ENCODE results near the gene PTPRG.

Gene PTPRG

DNA sequence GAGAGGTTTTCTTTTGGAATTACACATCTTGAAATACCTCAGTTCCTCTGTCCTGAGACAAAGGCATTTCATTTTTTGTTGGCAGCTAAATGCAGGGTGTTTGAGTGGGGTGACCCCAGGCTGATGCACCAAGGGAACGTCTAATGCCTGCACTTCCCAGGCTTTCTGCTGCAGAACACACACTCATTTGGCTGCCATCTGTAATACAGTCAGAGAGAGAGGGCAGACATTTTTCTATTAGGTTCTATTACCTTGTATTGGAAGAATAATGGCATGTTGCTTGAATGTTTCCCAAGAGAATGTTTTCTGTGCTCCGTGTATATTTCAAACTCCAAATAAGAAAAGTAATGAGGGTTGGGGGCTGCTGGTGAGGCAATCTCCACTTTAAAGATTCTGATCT lies 87.1 kb downstream of the PTPRG start:
- peaks cover 14% of the 10 kb centered on the region for H3K36me3 ChIP-seq (replicated peaks; ENCODE audit: low read depth, low read length)
- peaks cover 20% of the 10 kb centered on the region for H3K4me1 ChIP-seq (ENCODE audit: low read length)
- no peak overlapping the region for H3K9ac ChIP-seq (ENCODE audit: low read length)
- H3K4me2 ChIP-seq (ENCODE audit: low read length), result no peak overlapping the region
- no peak overlapping the region for H3K27ac ChIP-seq (ENCODE audit: low read length)
- H4K20me1 ChIP-seq (ENCODE audit: insufficient read depth, low read length), result no peaks in the 10 kb centered on the region
- no peaks in the 10 kb centered on the region for H3K27me3 ChIP-seq (ENCODE audit: low read depth, low read length)
- H3K79me2 ChIP-seq (ENCODE audit: low read length), result 0 out of 2 replicates have a peak, but pooled peaks cover 15% of the 10 kb centered on the region
- TF ChIP-seq, protein P1, sequence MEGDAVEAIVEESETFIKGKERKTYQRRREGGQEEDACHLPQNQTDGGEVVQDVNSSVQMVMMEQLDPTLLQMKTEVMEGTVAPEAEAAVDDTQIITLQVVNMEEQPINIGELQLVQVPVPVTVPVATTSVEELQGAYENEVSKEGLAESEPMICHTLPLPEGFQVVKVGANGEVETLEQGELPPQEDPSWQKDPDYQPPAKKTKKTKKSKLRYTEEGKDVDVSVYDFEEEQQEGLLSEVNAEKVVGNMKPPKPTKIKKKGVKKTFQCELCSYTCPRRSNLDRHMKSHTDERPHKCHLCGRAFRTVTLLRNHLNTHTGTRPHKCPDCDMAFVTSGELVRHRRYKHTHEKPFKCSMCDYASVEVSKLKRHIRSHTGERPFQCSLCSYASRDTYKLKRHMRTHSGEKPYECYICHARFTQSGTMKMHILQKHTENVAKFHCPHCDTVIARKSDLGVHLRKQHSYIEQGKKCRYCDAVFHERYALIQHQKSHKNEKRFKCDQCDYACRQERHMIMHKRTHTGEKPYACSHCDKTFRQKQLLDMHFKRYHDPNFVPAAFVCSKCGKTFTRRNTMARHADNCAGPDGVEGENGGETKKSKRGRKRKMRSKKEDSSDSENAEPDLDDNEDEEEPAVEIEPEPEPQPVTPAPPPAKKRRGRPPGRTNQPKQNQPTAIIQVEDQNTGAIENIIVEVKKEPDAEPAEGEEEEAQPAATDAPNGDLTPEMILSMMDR (IDR thresholded peaks at IDR 0.05; ENCODE audit: low read depth, low read length), result no peak
- no peak for TF ChIP-seq EZH2phosphoT487 (IDR thresholded peaks at IDR 0.05; ENCODE audit: low read depth)
- H3K4me3 ChIP-seq (ENCODE audit: low read length), result no peak overlapping the region
- no peak overlapping the region for H2AFZ ChIP-seq (ENCODE audit: low read depth, low read length)
- H3K9me3 ChIP-seq (ENCODE audit: insufficient read depth, low read length), result no peaks in the 10 kb centered on the region

DNA sequence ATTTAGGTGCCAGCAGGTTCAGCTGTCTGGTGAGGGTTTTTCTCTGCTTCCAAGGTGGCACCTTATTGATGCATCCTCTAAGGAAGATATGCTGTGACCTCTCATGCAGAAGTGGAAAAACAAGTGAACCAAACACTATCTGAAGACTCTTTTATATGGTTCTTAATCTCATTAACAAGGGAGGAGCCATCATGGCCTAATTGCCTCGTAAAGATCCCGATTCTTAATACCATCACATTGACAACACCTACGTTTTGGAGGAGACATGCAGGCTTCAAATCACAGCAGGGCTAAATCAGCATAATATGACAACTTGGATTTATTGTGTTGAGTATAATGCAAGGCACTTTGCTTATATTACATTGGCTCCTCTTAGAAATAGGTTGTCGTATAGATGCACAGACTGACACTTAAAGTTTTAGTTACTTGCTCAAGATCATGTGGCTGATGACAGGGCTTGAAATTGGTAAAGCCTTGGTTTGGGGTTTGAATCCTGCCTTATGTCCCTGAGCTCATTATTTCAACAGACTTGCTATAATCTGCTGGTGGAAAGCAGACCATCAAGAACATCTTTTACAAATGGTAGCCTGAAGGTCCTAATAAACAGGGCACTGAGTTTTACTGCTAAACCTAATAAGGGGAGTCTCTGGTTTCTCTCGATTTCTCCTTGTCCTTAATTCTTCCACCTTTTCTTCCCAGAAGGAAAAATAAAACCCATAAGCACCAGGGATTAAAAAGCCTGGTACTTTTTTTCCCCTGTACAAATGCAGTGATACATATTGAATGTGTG lies 88.2 kb downstream of the PTPRG start:
- Histone ChIP-seq H3K9me3 (ENCODE audit: insufficient read depth, low read length) (no peaks in the 10 kb centered on the region), H3K9ac (ENCODE audit: low read length) (no peak overlapping the region), H3K27me3 (ENCODE audit: low read depth, low read length) (no peaks in the 10 kb centered on the region), H4K20me1 (ENCODE audit: insufficient read depth, low read length) (no peaks in the 10 kb centered on the region), H3K4me2 (ENCODE audit: low read length) (no peak overlapping the region), H3K79me2 (ENCODE audit: low read length) (0 out of 2 replicates have a peak, but pooled peaks cover 15% of the 10 kb centered on the region), H2AFZ (ENCODE audit: low read depth, low read length) (no peak overlapping the region), H3K4me1 (ENCODE audit: low read length) (peaks cover 20% of the 10 kb centered on the region), H3K4me3 (ENCODE audit: low read length) (no peak overlapping the region), H3K27ac (ENCODE audit: low read length) (no peak overlapping the region), H3K36me3 (replicated peaks; ENCODE audit: low read depth, low read length) (peaks cover 12% of the 10 kb centered on the region)
- no peak for TF ChIP-seq EZH2phosphoT487 (IDR thresholded peaks at IDR 0.05; ENCODE audit: low read depth)
- TF ChIP-seq, protein P1 (IDR thresholded peaks at IDR 0.05; ENCODE audit: low read depth, low read length), result no peak

DNA sequence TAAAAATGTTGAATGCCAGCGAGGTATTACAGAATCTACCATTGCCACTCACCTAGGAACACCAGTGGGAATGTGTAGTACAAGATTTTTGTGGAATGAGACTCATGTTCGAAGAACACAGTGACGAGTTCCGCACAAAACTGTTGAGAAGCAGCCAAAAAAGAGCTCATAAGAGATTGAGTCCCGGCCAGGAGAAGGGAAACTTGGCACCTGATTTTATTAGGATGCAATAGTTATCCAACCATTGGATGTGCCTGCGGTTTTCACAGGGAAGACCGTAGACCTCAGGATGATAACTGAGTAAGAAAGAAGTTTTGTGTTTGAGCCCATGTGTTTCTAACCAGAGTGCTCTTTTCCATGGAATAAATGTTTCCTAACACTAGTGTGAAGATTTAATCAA lies 88.9 kb downstream of the PTPRG start:
- no peak overlapping the region for H3K27ac ChIP-seq (ENCODE audit: low read length)
- no peak overlapping the region for H2AFZ ChIP-seq (ENCODE audit: low read depth, low read length)
- no peaks in the 10 kb centered on the region for H3K9me3 ChIP-seq (ENCODE audit: insufficient read depth, low read length)
- no peak overlapping the region for H3K9ac ChIP-seq (ENCODE audit: low read length)
- no peaks in the 10 kb centered on the region for H4K20me1 ChIP-seq (ENCODE audit: insufficient read depth, low read length)
- peaks cover 8% of the 10 kb centered on the region for H3K36me3 ChIP-seq (replicated peaks; ENCODE audit: low read depth, low read length)
- no peak overlapping the region for H3K4me2 ChIP-seq (ENCODE audit: low read length)
- H3K4me3 ChIP-seq (ENCODE audit: low read length), result no peak overlapping the region
- H3K4me1 ChIP-seq (ENCODE audit: low read length), result peaks cover 20% of the 10 kb centered on the region
- H3K79me2 ChIP-seq (ENCODE audit: low read length), result 0 out of 2 replicates have a peak, but pooled peaks cover 13% of the 10 kb centered on the region
- TF ChIP-seq, protein P1 (IDR thresholded peaks at IDR 0.05; ENCODE audit: low read depth, low read length), result no peak
- TF ChIP-seq EZH2phosphoT487 (IDR thresholded peaks at IDR 0.05; ENCODE audit: low read depth), result no peak
- H3K27me3 ChIP-seq (ENCODE audit: low read depth, low read length), result no peaks in the 10 kb centered on the region

DNA sequence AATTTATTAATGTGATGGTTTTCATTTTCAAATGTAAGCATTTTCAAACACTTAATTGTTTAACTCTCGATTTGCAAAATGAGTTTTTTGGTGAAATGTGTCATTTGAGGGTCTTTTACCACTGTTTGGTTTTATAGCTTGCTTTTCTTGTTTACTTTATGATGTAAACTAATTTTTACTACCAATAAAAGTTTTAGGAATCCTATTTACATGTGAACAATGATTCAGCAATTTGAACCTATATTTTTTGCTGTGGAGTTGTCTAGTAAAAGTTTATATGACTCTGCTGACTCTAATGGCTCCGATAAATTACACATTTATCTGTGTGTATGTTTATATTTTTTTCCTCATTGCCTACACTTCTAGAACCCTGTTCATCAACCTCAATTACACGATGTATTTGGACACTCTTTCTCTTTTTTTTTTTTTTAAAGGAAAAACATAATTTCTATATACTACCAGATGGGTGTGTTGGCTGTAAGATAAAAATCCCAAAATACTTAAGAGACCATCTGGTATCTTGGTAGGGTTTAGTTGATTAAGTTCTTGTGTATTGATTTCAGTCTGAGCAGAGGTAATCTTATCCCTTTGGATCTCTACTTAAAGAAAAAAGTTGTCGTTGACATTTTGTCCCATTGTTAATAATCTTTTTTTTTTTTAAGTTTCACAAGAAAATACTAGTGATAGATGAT lies 89.5 kb downstream of the PTPRG start:
- Histone ChIP-seq H3K27ac (ENCODE audit: low read length) (no peak overlapping the region), H2AFZ (ENCODE audit: low read depth, low read length) (no peak overlapping the region), H3K27me3 (ENCODE audit: low read depth, low read length) (no peaks in the 10 kb centered on the region), H4K20me1 (ENCODE audit: insufficient read depth, low read length) (no peaks in the 10 kb centered on the region), H3K9me3 (ENCODE audit: insufficient read depth, low read length) (no peaks in the 10 kb centered on the region), H3K4me1 (ENCODE audit: low read length) (peaks cover 20% of the 10 kb centered on the region), H3K4me3 (ENCODE audit: low read length) (no peak overlapping the region), H3K4me2 (ENCODE audit: low read length) (no peak overlapping the region), H3K9ac (ENCODE audit: low read length) (no peak overlapping the region), H3K36me3 (replicated peaks; ENCODE audit: low read depth, low read length) (peaks cover 3% of the 10 kb centered on the region), H3K79me2 (ENCODE audit: low read length) (0 out of 2 replicates have a peak, but pooled peaks cover 8% of the 10 kb centered on the region)
- no peak for TF ChIP-seq EZH2phosphoT487 (IDR thresholded peaks at IDR 0.05; ENCODE audit: low read depth)
- TF ChIP-seq, protein P1 (IDR thresholded peaks at IDR 0.05; ENCODE audit: low read depth, low read length), result no peak

All from OCI-LY3 (cell line).